Colonic mucosa (tissue), 4 donors: ENCODE data around the gene APPL2. TPM values are rescaled to one million over a fixed set of nuclear protein-coding genes. Genes with fewer than 3 reads are reported as not detected.

Experiments used
- DNase-seq: peaks from one replicate; pipeline ENCODE4 v3.0.0-alpha.2; 2020
- H3K27ac ChIP-seq: fragments of 200-600 bp; one replicate; pipeline ENCODE4 v1.8.0; 2021
- H3K27me3 ChIP-seq: fragments of 200-600 bp; one replicate; pipeline ENCODE4 v1.8.0; 2021
- H3K36me3 ChIP-seq: fragments of 200-600 bp; one replicate; pipeline ENCODE4 v1.8.0; 2021
- H3K4me1 ChIP-seq: fragments of 200-600 bp; one replicate; pipeline ENCODE4 v1.8.0; 2021; ENCODE audit warnings: mild to moderate bottlenecking
- H3K4me3 ChIP-seq: fragments of 200-600 bp; one replicate; pipeline ENCODE4 v1.8.0; 2021
- H3K9ac ChIP-seq, 2 donors: one replicate each; pipeline ENCODE4 v1.7.0; 2013; ENCODE audit warnings: control low read depth in 2 of 2, low read depth in 2 of 2, low read length in 2 of 2
- H3K9me3 ChIP-seq: fragments of 200-600 bp; one replicate; pipeline ENCODE4 v1.8.0; 2021
- intact Hi-C: fragments of 100-400 bp; cut with DNase I; formaldehyde crosslinking; loops from one replicate; pipeline ENCODE4 v1.14.1; 2022
- total RNA-seq, 2 donors: library from RNA; stranded (reverse); fragmentation: NEBNext Ultra II Directional in 1 of 2; extraction: Animal tissue kit (Norgen Biotek cat#: 25700) in 1 of 2; gene quantifications; one replicate each; pipeline ENCODE4 v1.2.1, GENCODE V29; 2021
- TF ChIP-seq, protein P1 (sequence below): fragments of 200-600 bp; IDR thresholded peaks from one replicate; pipeline ENCODE4 v1.8.0; 2022; ENCODE audit warnings: antibody characterized with exemption, mild to moderate bottlenecking
- donor health status: healthy.
- donor health status: DM: no; HTN: no; CAD: no.
- donor health status: DM: no; HTN: no; CAD: no.

APPL2 gene
- total RNA-seq, 2 donors from 2014 or later, result 70.8 to 86.0 TPM

DNA sequence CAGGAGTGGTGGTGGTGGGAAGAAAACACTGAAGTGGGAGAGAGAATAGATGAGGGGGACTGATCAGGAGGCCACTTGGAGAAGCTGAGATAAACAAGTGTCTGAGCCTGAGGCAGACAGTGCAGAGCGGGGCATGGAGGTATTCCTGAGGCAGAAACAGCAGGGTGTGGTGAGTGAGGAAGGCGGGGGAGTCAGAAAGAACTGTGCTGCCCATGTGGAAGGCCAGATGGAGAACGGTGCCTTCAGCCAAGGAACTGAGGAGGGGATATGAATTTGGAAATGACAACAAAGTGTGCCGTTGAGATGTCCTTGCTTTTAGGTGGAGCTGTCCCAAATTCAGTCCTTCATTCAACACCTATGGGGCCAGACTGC, 13.7 kb downstream of the APPL2 start:
- no peak for DNase-seq
- peaks cover 5% of the 10 kb centered on the region for H3K4me1 ChIP-seq
- H3K9ac ChIP-seq, result no peak overlapping the region
- H3K9me3 ChIP-seq, result no peaks in the 10 kb centered on the region
- H3K27me3 ChIP-seq, result no peaks in the 10 kb centered on the region
- intact Hi-C loops, result no loop called here
- TF ChIP-seq, protein P1, sequence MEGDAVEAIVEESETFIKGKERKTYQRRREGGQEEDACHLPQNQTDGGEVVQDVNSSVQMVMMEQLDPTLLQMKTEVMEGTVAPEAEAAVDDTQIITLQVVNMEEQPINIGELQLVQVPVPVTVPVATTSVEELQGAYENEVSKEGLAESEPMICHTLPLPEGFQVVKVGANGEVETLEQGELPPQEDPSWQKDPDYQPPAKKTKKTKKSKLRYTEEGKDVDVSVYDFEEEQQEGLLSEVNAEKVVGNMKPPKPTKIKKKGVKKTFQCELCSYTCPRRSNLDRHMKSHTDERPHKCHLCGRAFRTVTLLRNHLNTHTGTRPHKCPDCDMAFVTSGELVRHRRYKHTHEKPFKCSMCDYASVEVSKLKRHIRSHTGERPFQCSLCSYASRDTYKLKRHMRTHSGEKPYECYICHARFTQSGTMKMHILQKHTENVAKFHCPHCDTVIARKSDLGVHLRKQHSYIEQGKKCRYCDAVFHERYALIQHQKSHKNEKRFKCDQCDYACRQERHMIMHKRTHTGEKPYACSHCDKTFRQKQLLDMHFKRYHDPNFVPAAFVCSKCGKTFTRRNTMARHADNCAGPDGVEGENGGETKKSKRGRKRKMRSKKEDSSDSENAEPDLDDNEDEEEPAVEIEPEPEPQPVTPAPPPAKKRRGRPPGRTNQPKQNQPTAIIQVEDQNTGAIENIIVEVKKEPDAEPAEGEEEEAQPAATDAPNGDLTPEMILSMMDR, result no peak
- no peaks in the 10 kb centered on the region for H3K36me3 ChIP-seq
- H3K27ac ChIP-seq, result no peak overlapping the region
- no peak overlapping the region for H3K4me3 ChIP-seq

DNA sequence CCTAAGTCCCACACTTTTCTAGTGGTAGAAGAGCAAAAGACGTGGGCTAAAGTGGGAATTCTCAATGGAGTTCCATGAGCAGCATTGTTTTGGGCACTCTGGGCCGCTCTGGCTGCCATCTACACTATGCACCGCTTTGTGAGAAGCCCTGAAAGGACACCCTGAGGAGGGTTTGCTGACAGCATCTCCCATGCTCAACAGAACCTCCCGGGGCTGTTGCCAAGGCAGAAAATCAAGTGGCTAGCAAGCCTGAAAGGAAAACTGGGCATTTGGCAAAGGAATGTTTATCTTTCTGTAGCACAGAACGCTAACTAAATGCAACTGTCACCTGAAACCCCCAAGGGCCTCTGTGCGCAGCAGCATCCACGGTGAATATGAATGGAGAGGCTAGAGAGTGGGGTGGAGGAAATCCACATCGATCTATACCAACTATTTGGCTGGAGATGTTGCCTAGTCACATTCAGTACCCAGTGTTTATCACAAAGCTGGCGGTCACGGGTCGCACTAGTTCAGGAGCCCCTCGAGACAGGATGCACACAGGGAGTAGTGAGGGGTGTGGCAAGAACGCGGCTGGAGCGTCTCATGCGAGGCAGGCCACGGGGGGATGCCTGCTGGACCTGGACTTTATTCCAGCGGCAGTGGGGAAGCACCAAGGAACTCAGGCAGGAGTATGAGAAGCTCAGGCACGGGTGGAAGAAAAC, 14.2 kb downstream of the APPL2 start:
- intact Hi-C loops, result no loop called here
- Histone ChIP-seq H3K9ac (no peak overlapping the region), H3K4me3 (no peak overlapping the region), H3K36me3 (no peaks in the 10 kb centered on the region), H3K27me3 (no peaks in the 10 kb centered on the region), H3K27ac (no peak overlapping the region), H3K4me1 (peaks cover 5% of the 10 kb centered on the region), H3K9me3 (no peaks in the 10 kb centered on the region)
- DNase-seq, result no peak
- TF ChIP-seq, protein P1, result no peak

DNA sequence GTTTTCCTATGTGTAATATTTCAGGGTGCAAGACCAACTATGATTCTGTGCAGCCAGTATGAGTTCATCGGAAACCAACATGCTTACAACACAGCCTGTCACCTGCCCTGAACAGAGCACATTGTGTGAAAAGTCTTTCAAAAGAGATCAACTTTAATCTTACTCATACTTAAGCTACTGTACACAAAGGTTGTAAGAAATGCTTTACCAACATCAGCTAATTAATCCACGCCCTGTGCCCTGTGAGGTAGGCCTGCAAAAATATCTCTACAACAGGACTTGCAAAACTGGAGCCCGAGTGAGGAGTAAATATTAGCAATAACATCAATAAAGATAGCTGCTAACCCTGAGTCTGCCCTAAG, 15.1 kb downstream of the APPL2 start:
- Histone ChIP-seq H3K36me3 (no peaks in the 10 kb centered on the region), H3K27ac (no peak overlapping the region), H3K9ac (peak overlapping the region in 1 of 2 donors; percentile 29), H3K9me3 (no peaks in the 10 kb centered on the region), H3K4me1 (peaks cover 5% of the 10 kb centered on the region), H3K4me3 (no peak overlapping the region), H3K27me3 (no peaks in the 10 kb centered on the region)
- intact Hi-C loops, result no loop called here
- DNase-seq, result no peak
- TF ChIP-seq, protein P1, result no peak

DNA sequence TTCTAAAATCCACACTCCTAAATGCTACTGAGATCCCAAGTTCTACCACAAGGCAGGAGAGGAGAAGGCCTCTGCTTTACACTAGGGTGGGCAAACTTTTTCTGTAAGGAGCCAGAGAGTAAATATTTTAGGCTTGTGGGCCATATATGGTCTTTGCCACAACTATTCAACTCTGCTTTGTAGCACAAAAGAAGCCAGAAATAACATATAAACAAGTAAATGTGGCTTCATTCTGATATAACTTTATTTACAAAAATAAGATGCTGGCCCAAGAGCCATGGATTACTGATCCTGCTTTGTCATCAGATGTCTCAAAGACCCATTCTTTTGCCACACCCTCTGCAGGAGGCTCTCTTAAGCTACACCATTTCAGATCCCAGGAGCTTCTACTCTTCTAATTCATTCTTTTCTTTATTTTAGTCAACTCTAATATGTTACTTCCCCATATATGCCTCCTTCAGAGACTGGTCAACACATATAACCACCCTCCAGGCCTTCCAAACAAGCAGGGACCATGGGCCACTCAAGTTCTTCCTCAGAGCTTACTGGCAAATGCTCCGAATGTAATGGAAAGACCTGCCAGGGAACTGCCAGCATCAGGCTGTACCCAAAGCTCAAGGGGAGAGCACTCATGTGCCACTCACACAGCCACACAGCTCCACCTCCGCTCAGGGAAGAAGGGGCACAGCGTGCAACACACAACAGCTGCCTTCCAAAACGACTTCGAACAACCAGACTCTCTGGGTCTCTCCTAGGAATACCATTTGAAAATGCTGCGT, 15.6 kb downstream of the APPL2 start:
- H3K4me1 ChIP-seq, result peaks cover 5% of the 10 kb centered on the region
- no peaks in the 10 kb centered on the region for H3K36me3 ChIP-seq

DNA sequence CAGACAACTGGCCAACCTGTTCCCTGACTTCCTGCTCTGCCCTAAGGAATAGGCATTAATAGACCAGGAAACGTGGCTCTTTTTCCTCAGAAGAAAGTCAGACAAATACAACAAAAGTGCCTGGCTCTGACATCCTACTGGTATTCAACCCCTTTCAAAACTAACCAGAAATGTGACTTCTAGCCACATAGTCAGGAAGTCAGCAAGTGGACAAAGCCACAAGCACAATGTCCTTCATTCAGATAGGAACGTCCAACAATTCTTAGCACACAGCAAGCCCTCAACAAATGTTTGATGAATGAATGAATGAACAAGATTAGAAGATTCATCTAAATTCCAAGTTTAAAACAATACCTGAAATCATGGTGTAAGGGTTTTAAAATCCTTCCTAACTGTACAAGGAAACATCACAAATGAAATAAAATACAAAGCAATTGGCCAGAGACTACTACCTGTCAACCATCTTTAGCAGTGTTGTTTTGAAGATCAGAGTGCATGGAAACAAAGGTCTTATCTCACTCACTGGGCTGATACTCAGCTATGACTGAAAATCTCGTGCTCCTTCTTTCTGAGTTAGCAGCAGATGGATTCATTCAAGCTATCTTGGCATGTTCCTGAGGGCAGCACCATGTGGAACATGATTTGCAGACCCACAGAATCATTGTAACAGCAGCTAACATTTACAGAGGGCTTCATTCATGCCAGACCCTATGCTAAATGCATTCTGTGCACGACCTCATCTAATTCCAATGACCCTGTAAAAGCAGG, 16.5 kb downstream of the APPL2 start:
- H3K4me1 ChIP-seq, result peaks cover 5% of the 10 kb centered on the region
- no peak for DNase-seq

More for the DNA sequence above, 15.6 kb downstream of the APPL2 start:
- no peak overlapping the region for H3K4me3 ChIP-seq
- intact Hi-C loops, result no loop called here
- TF ChIP-seq, protein P1, result no peak
- no peak overlapping the region for H3K27ac ChIP-seq
- DNase-seq, result no peak
- no peaks in the 10 kb centered on the region for H3K27me3 ChIP-seq
- H3K9ac ChIP-seq, result peak overlapping the region in 1 of 2 donors; percentile 29
- no peaks in the 10 kb centered on the region for H3K9me3 ChIP-seq

More for the DNA sequence above, 16.5 kb downstream of the APPL2 start:
- H3K27me3 ChIP-seq, result no peaks in the 10 kb centered on the region
- intact Hi-C loops, result no loop called here
- H3K9ac ChIP-seq, result no peak overlapping the region
- no peaks in the 10 kb centered on the region for H3K9me3 ChIP-seq
- H3K4me3 ChIP-seq, result no peak overlapping the region
- H3K27ac ChIP-seq, result no peak overlapping the region
- TF ChIP-seq, protein P1, result no peak
- H3K36me3 ChIP-seq, result no peaks in the 10 kb centered on the region
